Lung (tissue), 12 donors: ENCODE data around the gene CERCAM. TPM values are rescaled to one million over a fixed set of nuclear protein-coding genes. Genes with fewer than 3 reads are reported as not detected.

Experiments
- ATAC-seq: fragments of 200-7000 bp; cut with Tn5 transposase; one replicate; pipeline ENCODE4 v1.9.1; 2020; ENCODE audit warnings: moderate number of reproducible peaks; ENCODE audit not compliant: insufficient read depth, low FRiP score
- DNase-seq, 3 donors: peaks; one replicate each; pipeline ENCODE4 v3.0.0-alpha.2; 2013 to 2017
- H3K27ac ChIP-seq, 2 donors: one replicate each; pipeline ENCODE4 v1.5.1; 2013; ENCODE audit warnings: mild to moderate bottlenecking in 2 of 2, moderate library complexity in 2 of 2, control low read depth in 1 of 2, inconsistent platforms in 1 of 2, low read depth in 1 of 2, low read length in 1 of 2
- H3K27me3 ChIP-seq, 3 donors: one replicate each; pipeline ENCODE4 v1.5.1; 2013; ENCODE audit warnings: low read length in 2 of 3; ENCODE audit not compliant: control insufficient read depth in 3 of 3, insufficient read depth in 3 of 3
- H3K36me3 ChIP-seq, 4 donors: one replicate each; pipeline ENCODE4 v1.5.1; 2013; ENCODE audit warnings: low read length in 4 of 4, mild to moderate bottlenecking in 1 of 4, moderate library complexity in 1 of 4; ENCODE audit not compliant: control insufficient read depth in 4 of 4, insufficient read depth in 4 of 4
- H3K4me1 ChIP-seq, 5 donors: one replicate each; pipeline ENCODE4 v1.5.1; 2013; ENCODE audit warnings: low read length in 5 of 5, mild to moderate bottlenecking in 2 of 5, moderate library complexity in 1 of 5; ENCODE audit not compliant: control insufficient read depth in 5 of 5, insufficient read depth in 5 of 5
- H3K4me3 ChIP-seq: one replicate; pipeline ENCODE4 v1.5.1; 2013; ENCODE audit warnings: mild to moderate bottlenecking, control low read depth, moderate library complexity
- H3K9ac ChIP-seq, 2 donors: one replicate each; pipeline ENCODE4 v1.5.1; 2013; ENCODE audit warnings: low read length in 2 of 2, control low read depth in 1 of 2; ENCODE audit not compliant: insufficient read depth in 1 of 2
- H3K9me3 ChIP-seq, 4 donors: one replicate each; pipeline ENCODE4 v1.5.1; 2013; ENCODE audit warnings: low read length in 3 of 4, mild to moderate bottlenecking in 1 of 4, moderate library complexity in 1 of 4; ENCODE audit not compliant: control insufficient read depth in 4 of 4, insufficient read depth in 3 of 4
- WGBS, 2 donors: extraction: QIAGEN DNeasy Blood & Tissue Kit; methylation state at CpG; one replicate each; pipeline ENCODE4 v1.1.7; 2013; 5-methylcytosine and 5-hydroxymethylcytosine counted together
- polyA plus RNA-seq, 2 donors: library from polyadenylated mRNA; stranded (reverse); fragments of 200-250 nt; gene quantifications; one replicate each; pipeline ENCODE4 v1.2.1, GENCODE V29; 2013
- total RNA-seq, 2 donors: library from RNA; depleted of rRNA in 1 of 2; stranded (reverse); fragments of >200 nt in 1 of 2; gene quantifications; one replicate each; pipeline ENCODE4 v1.2.1, GENCODE V29; 2014 to 2021
- TF ChIP-seq, protein P1 (sequence below): IDR thresholded peaks from 2 replicates; pipeline ENCODE4 v1.5.1; 2012; ENCODE audit warnings: mild to moderate bottlenecking; ENCODE audit errors: control extremely low read depth, extremely low read depth
- donor health status: control.
- donor health status: control.
- donor health status: Bipolar disorder and iron deficiency.
- donor health status: healthy.
- donor health status: DM: yes; HTN: yes; CAD: no.

Gene CERCAM
- total and polyA plus RNA-seq, 4 donors = 6.0 to 27.5 (median 14.3) TPM

DNA sequence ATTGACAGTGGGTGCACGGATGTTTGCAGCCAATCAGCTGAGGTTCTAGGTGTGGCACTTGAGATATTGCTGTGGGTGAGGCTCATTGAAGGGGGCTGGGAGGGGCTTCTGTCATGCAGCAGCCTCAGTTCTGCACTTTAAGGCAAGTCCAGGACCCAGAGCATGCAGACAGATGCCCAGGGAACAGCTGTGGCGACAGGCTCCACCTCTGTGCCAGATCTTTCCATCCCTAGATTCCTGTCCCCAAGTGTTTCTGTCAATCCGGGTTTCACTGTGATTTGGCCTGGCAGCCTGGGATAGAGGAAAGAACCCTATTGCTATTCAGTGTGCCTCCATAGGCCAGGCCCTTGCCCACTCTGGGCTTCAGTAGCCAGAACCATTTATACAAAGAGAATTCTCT, 20.8 kb upstream of the CERCAM start:
- Histone ChIP-seq H3K36me3 (no peaks in the 10 kb centered on the region), H3K27ac (no peak overlapping the region), H3K4me1 (peaks cover 0 to 7% (median 0%) of the 10 kb centered on the region in 5 donors), H3K9ac (no peak overlapping the region), H3K9me3 (no peaks in the 10 kb centered on the region), H3K4me3 (no peak overlapping the region), H3K27me3 (peaks cover 0 to 31% (median 21%) of the 10 kb centered on the region in 3 donors)
- ATAC-seq (no peak), DNase-seq (no peak)
- TF ChIP-seq, protein P1, sequence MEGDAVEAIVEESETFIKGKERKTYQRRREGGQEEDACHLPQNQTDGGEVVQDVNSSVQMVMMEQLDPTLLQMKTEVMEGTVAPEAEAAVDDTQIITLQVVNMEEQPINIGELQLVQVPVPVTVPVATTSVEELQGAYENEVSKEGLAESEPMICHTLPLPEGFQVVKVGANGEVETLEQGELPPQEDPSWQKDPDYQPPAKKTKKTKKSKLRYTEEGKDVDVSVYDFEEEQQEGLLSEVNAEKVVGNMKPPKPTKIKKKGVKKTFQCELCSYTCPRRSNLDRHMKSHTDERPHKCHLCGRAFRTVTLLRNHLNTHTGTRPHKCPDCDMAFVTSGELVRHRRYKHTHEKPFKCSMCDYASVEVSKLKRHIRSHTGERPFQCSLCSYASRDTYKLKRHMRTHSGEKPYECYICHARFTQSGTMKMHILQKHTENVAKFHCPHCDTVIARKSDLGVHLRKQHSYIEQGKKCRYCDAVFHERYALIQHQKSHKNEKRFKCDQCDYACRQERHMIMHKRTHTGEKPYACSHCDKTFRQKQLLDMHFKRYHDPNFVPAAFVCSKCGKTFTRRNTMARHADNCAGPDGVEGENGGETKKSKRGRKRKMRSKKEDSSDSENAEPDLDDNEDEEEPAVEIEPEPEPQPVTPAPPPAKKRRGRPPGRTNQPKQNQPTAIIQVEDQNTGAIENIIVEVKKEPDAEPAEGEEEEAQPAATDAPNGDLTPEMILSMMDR = no peak
- WGBS, 2 donors = 77 to 85% methylated on average over 3 of the region's 3 CpGs

DNA sequence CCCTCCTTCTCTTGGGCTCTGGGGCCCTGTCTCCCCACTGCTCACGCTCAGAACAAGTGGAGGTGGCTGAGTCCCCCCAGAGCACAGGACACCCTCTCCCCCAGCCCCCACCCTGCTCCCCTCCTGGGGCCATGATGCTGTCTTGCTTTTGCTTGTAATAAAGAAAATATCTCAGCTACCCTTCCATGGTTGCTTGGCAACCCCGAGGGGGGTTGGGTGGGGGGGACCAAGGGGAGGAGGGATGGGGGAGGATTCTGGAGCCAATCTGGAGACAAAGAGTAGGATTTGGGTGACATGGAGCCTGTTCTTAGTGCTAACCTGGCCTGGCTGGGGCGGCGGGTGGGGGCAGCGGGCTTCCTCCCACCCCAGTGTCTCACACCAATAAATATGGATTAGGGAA, 16.1 kb upstream of the CERCAM start:
- Histone ChIP-seq H3K9me3 (no peaks in the 10 kb centered on the region), H3K27ac (no peak overlapping the region), H3K36me3 (no peaks in the 10 kb centered on the region), H3K4me1 (no peaks in the 10 kb centered on the region), H3K4me3 (no peak overlapping the region), H3K9ac (no peak overlapping the region), H3K27me3 (peaks cover 0 to 13% (median 3%) of the 10 kb centered on the region in 3 donors)
- ATAC-seq (no peak), DNase-seq (no peak)
- WGBS, 2 donors = 74 to 91% methylated on average over 5 of the region's 5 CpGs
- TF ChIP-seq, protein P1 = no peak

DNA sequence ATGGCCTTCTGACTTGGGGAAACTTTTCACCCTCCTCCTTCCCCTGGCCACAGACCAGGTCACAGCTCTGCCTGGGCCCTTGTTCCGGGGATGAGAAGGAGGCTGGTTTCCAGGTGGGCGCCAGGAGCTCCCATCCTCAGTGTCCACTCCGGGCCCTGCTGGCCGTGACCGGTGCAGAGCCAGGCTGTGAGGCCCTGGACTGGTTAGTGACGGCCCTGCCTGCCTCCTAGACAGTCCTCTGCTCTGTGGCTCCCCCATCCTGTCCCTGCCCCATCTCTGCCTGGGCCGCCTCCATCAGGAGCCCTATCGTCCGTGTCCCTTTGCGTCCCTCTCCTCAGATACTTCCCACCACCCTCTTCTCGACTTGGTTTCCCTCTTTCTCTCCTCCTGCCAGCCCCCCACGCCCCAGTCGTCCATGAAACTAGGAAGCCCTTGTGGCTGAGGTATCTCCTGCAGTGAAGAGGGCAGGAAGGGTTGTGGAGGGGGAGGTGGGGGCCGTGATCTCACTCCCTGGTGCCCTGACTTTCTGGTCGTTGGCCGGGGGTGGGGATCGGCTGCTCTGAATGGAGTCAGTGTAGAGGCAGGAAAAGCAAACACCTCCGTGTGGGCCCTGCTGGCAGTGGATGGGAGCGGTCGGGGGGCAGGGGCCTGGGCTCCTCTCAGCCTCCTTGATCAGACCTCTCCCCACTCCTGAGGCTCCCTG, 15.4 kb upstream of the CERCAM start:
- Histone ChIP-seq H3K27me3 (peaks cover 0 to 12% (median 3%) of the 10 kb centered on the region in 3 donors), H3K4me1 (no peaks in the 10 kb centered on the region), H3K9me3 (no peaks in the 10 kb centered on the region), H3K36me3 (no peaks in the 10 kb centered on the region), H3K9ac (no peak overlapping the region), H3K4me3 (no peak overlapping the region), H3K27ac (no peak overlapping the region)
- WGBS, 2 donors = 63 to 74% methylated on average over 20 of the region's 20 CpGs
- ATAC-seq (no peak), DNase-seq (no peak)
- TF ChIP-seq, protein P1 = no peak

DNA sequence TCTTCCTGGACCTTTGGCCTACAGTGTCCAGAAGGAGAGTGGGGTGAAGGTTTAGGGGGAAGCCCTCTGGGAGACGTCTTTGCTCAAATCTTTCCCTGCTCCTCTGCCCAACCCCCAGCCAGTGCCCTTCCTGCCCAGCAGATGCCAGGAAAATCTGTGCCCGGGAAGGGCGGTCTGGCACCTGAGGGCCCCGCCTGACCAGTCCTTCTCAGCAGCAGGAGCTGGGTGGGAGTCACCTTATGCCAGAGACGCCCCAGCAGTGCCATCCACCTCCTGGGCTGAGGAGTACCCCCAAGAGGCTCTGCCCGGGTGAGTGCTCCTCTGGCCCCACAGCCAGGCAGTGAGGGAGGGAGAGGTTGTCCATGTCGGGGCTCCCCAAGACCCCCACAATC, 14.9 kb upstream of the CERCAM start:
- no peak for ATAC-seq
- no peaks in the 10 kb centered on the region for H3K4me1 ChIP-seq
- no peak overlapping the region for H3K4me3 ChIP-seq
- no peaks in the 10 kb centered on the region for H3K9me3 ChIP-seq
- TF ChIP-seq, protein P1 = no peak
- H3K36me3 ChIP-seq = no peaks in the 10 kb centered on the region
- no peak overlapping the region for H3K27ac ChIP-seq
- no peak for DNase-seq
- 59 to 80% methylated on average over 7 of the region's 7 CpGs for WGBS, 2 donors
- no peak overlapping the region for H3K9ac ChIP-seq
- peaks cover 0 to 8% (median 3%) of the 10 kb centered on the region in 3 donors for H3K27me3 ChIP-seq
